HFFc6 (cell line): ENCODE results near the gene XPNPEP2. TPM values are rescaled to one million over a fixed set of nuclear protein-coding genes. Genes with fewer than 3 reads are reported as not detected.
A peak's percentile ranks its signal among the peaks of the same experiment; 100 is the strongest.
"Not testable (repeated sequence)": the region's sequence is repeated elsewhere in the genome, so short reads cannot be mapped to it uniquely, and the experiment has no call there.

Source experiments
- DNase-seq: peaks from one replicate; pipeline ENCODE4 v3.0.0-alpha.2; 2018
- H3K27ac Mint-ChIP-seq: 2 replicates; pipeline ENCODE4 v1.8.0; 2020; ENCODE audit warnings: mild to moderate bottlenecking, mixed read lengths
- H3K27me3 Mint-ChIP-seq: 2 replicates; pipeline ENCODE4 v1.8.0; 2021; ENCODE audit warnings: mild to moderate bottlenecking, moderate library complexity, mixed read lengths; ENCODE audit not compliant: insufficient read depth
- H3K36me3 Mint-ChIP-seq: 2 replicates; pipeline ENCODE4 v1.8.0; 2021; ENCODE audit warnings: low read depth, mixed read lengths
- H3K4me1 Mint-ChIP-seq: 2 replicates; pipeline ENCODE4 v1.8.0; 2020; ENCODE audit warnings: low read depth, mixed read lengths
- H3K4me3 Mint-ChIP-seq: 2 replicates; pipeline ENCODE4 v1.8.0; 2020; ENCODE audit warnings: mild to moderate bottlenecking, moderate library complexity, mixed read lengths
- H3K9me3 Mint-ChIP-seq: 2 replicates; pipeline ENCODE4 v1.8.0; 2020; ENCODE audit warnings: mild to moderate bottlenecking, mixed read lengths
- CTCF ChIP-seq: fragments of 200-600 bp; sonication (generic); IDR thresholded peaks from 2 replicates; pipeline ENCODE4 v1.5.0; 2021; ENCODE audit warnings: antibody characterized with exemption, mild to moderate bottlenecking
- total RNA-seq, 6 experiments: library from RNA; stranded (reverse); fragmentation: NEBNext Ultra II Directional; extraction: Animal tissue kit (Norgen Biotek cat#: 25700); gene quantifications; 2 replicates in 1 of 6; 3 replicates in 5 of 6; pipeline ENCODE4 v1.2.3, GENCODE V29; 2021

Gene XPNPEP2
- total RNA-seq, 6 experiments from 2014 or later: not detected

GRCh38 chrX:129736491-129736890 is 2.3 kb upstream of the XPNPEP2 start:
- DNase-seq: no peak
- H3K9me3 Mint-ChIP-seq: no peaks in the 10 kb centered on the region
- no peak overlapping the region for H3K27ac Mint-ChIP-seq
- no peaks in the 10 kb centered on the region for H3K36me3 Mint-ChIP-seq
- peaks cover 14% of the 10 kb centered on the region for H3K27me3 Mint-ChIP-seq
- no peak overlapping the region for H3K4me3 Mint-ChIP-seq
- TF ChIP-seq CTCF: no peak
- peaks cover 14% of the 10 kb centered on the region for H3K4me1 Mint-ChIP-seq

- no peaks in the 10 kb centered on the region for H3K36me3 Mint-ChIP-seq
- no peak overlapping the region for H3K4me3 Mint-ChIP-seq
- DNase-seq: peak; percentile 39
- H3K4me1 Mint-ChIP-seq: peaks cover 14% of the 10 kb centered on the region
- TF ChIP-seq CTCF: no peak
- peaks cover 15% of the 10 kb centered on the region for H3K27me3 Mint-ChIP-seq
- H3K9me3 Mint-ChIP-seq: no peaks in the 10 kb centered on the region
- no peak overlapping the region for H3K27ac Mint-ChIP-seq
These were observed 863 bp upstream of the XPNPEP2 start for GRCh38 chrX:129737916-129738315.

GRCh38 chrX:129739578-129739977 is 799 bp downstream of the XPNPEP2 start:
- DNase-seq: no peak
- H3K36me3 Mint-ChIP-seq: no peaks in the 10 kb centered on the region
- H3K9me3 Mint-ChIP-seq: no peaks in the 10 kb centered on the region
- TF ChIP-seq CTCF: no peak
- H3K4me3 Mint-ChIP-seq: no peak overlapping the region
- H3K27me3 Mint-ChIP-seq: peaks cover 15% of the 10 kb centered on the region
- H3K27ac Mint-ChIP-seq: no peak overlapping the region
- H3K4me1 Mint-ChIP-seq: peaks cover 14% of the 10 kb centered on the region

- Mint-ChIP-seq H3K9me3 (no peaks in the 10 kb centered on the region), H3K4me1 (peaks cover 14% of the 10 kb centered on the region), H3K27me3 (peaks cover 3% of the 10 kb centered on the region), H3K36me3 (no peaks in the 10 kb centered on the region), H3K4me3 (no peak overlapping the region), H3K27ac (no peak overlapping the region)
- no peak for TF ChIP-seq CTCF
- DNase-seq: no peak
These were observed 3.3 kb downstream of the XPNPEP2 start for GRCh38 chrX:129741880-129742758.

GRCh38 chrX:129742759-129743152 is 4.0 kb downstream of the XPNPEP2 start:
- H3K9me3 Mint-ChIP-seq, H3K4me3 Mint-ChIP-seq, DNase-seq, H3K27ac Mint-ChIP-seq, H3K36me3 Mint-ChIP-seq, H3K27me3 Mint-ChIP-seq: not testable (repeated sequence)
- H3K4me1 Mint-ChIP-seq: peaks cover 16% of the 10 kb centered on the region

- TF ChIP-seq CTCF: no peak
- Mint-ChIP-seq H3K4me3 (no peak overlapping the region), H3K27me3 (peaks cover 3% of the 10 kb centered on the region), H3K9me3 (no peaks in the 10 kb centered on the region), H3K36me3 (no peaks in the 10 kb centered on the region), H3K4me1 (peaks cover 14% of the 10 kb centered on the region), H3K27ac (no peak overlapping the region)
- DNase-seq: no peak
These were observed 5.0 kb downstream of the XPNPEP2 start for GRCh38 chrX:129743821-129744220.
